SK-N-MC (cell line): ENCODE data around the gene AMBP.

Source experiments
- EZH2 ChIP-seq: fragments of 200-600 bp; sonication (generic); IDR thresholded peaks from one replicate; pipeline ENCODE4 v1.6.1; 2017; ENCODE audit warnings: antibody characterized with exemption
- POLR2AphosphoS5 ChIP-seq: IDR thresholded peaks from 2 replicates; pipeline ENCODE4 v1.6.1; 2012; ENCODE audit warnings: mild to moderate bottlenecking, low read depth, low read length, borderline replicate concordance

DNA sequence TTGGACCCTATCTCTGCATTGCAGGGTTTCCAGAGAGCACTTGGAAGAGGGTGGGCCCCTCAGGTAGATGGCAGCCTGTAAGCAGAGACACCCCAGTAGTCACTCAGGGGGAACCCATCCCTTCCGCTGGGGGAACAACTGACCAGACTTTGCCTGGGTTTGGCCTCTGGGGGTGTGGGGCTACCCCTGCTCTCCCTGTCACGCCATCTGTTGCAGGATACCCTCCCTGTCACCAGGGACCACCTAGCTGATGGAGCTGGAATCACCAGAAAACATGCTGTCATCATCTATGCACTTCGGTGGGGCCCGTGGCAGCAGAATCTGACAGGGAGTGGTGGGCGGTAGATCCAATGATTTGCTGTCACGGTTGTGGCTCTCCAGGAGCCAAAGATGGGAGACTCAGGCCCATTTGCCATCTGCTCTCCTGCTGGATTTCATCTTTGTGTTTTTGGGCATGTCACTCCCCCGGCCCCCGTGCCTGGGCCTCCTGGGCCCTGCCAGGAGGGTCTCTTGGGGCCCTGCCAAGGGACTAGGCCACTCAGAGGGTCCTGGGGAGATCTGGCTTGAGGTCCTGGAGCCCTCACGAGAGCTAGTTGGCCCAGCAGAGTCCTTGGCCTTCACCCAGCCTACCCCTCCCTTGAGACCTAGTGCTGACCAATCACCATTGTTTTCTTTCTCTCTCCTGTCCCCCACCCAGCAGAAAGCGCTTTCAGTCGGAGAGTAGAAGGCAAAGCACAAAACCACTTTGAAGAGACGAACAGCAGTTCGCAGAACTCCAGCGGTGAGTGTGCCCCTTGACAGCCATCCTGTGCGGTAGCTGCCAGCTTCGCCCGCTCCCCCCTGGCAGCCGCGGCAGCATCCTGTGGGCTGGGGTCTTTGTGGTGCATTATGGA, 45.9 kb downstream of the AMBP start:
- TF ChIP-seq POLR2AphosphoS5: no peak
- TF ChIP-seq EZH2: no peak
